Measurements from ENCODE around the gene GPR78. TPM values are rescaled to one million over a fixed set of nuclear protein-coding genes. Genes with fewer than 3 reads are reported as not detected.

GPR78 gene
- total RNA-seq, 4 donors from 2014 or later: 0.19 TPM; not detected in 2

DNA sequence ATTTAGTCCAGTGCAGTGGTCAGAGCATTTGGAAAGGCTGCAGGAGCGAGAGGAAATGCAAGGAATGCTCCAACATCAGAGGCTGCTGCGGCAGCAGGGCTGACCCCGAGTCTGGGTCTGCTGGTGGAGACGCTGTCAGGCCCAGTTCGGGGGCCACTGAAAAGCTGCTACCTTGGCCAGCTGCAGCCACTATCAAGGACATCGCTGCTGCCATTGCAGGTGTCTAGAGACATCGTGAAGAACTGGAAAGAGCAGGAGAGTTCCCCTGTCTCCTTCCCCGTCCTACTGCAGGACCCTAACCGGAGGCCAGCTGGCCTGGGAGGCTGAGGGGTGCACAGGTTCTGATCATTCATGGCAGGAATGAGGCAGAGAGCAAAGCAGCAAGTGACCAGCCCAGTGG is 29.5 kb upstream of the GPR78 start:
- no peak for DNase-seq (ENCODE audit: low spot score)
- TF ChIP-seq, protein P1, sequence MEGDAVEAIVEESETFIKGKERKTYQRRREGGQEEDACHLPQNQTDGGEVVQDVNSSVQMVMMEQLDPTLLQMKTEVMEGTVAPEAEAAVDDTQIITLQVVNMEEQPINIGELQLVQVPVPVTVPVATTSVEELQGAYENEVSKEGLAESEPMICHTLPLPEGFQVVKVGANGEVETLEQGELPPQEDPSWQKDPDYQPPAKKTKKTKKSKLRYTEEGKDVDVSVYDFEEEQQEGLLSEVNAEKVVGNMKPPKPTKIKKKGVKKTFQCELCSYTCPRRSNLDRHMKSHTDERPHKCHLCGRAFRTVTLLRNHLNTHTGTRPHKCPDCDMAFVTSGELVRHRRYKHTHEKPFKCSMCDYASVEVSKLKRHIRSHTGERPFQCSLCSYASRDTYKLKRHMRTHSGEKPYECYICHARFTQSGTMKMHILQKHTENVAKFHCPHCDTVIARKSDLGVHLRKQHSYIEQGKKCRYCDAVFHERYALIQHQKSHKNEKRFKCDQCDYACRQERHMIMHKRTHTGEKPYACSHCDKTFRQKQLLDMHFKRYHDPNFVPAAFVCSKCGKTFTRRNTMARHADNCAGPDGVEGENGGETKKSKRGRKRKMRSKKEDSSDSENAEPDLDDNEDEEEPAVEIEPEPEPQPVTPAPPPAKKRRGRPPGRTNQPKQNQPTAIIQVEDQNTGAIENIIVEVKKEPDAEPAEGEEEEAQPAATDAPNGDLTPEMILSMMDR (IDR thresholded peaks at IDR 0.05): no peak

GRCh38 chr4:8552024-8552423 is 28.2 kb upstream of the GPR78 start:
- DNase-seq (ENCODE audit: low spot score) (no peak), ATAC-seq (ENCODE audit: low FRiP score) (no peak)
- TF ChIP-seq, protein P1 (IDR thresholded peaks at IDR 0.05): no peak

More for the DNA sequence above, 29.5 kb upstream of the GPR78 start:
- no peak for ATAC-seq (ENCODE audit: low FRiP score)

GRCh38 chr4:8552581-8553205 is 27.5 kb upstream of the GPR78 start:
- TF ChIP-seq, protein P1 (IDR thresholded peaks at IDR 0.05): no peak
- DNase-seq (ENCODE audit: low spot score) (no peak), ATAC-seq (ENCODE audit: low FRiP score) (no peak)

- ATAC-seq (ENCODE audit: low FRiP score): no peak
- DNase-seq (ENCODE audit: low spot score): no peak
- TF ChIP-seq, protein P1 (IDR thresholded peaks at IDR 0.05): no peak
These were observed 27.0 kb upstream of the GPR78 start for GRCh38 chr4:8553216-8553615.

GRCh38 chr4:8553991-8554405 is 26.2 kb upstream of the GPR78 start:
- DNase-seq (ENCODE audit: low spot score) (no peak), ATAC-seq (ENCODE audit: low FRiP score) (no peak)

DNA sequence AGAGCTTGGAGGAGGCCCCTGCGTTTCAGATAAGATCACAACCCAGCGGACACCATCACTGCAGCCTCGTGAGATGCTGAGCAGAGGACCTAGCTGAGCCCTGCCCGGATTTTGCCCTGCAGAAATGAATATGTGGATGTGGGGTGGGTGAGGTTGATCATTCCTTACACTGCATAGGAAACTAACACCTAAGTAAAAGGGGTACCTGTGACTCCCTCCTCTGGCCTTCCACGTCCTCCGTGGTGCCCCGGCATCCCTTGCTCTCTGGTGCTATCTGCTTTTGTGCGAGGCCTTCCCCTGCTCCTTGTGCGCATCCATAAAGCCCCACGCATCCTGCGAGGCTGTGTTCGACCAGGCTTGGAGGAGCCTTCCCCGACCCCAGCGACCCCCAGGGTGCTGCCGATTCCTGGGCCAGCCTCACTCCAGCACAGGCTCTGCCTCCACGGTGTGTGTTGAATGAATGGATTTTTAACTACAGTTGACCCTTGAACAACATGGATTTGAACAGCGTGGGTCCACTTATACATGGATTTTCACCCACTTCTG is 25.6 kb upstream of the GPR78 start:
- no peak for ATAC-seq (ENCODE audit: low FRiP score)
- no peak for DNase-seq (ENCODE audit: low spot score)

More at GRCh38 chr4:8553991-8554405, 26.2 kb upstream of the GPR78 start:
- TF ChIP-seq, protein P1 (IDR thresholded peaks at IDR 0.05): no peak

More for the DNA sequence above, 25.6 kb upstream of the GPR78 start:
- TF ChIP-seq, protein P1 (IDR thresholded peaks at IDR 0.05): no peak

Data from omental fat pad (tissue), 4 donors.